GM12892 (cell line): Measurements from ENCODE around the gene WDR5.

Experiments
- POLR2A ChIP-seq: IDR thresholded peaks from 2 replicates; pipeline ENCODE4 v1.6.1; 2011; ENCODE audit warnings: low read depth, low read length, control low read depth
- POLR2AphosphoS5 ChIP-seq: IDR thresholded peaks from 2 replicates; pipeline ENCODE4 v1.6.1; 2011; ENCODE audit warnings: low read depth, low read length, control low read depth
- TAF1 ChIP-seq: IDR thresholded peaks from 2 replicates; pipeline ENCODE4 v1.6.1; 2011; ENCODE audit warnings: low read depth, mild to moderate bottlenecking, control low read depth, low read length, borderline replicate concordance

GRCh38 chr9:134190232-134191121 is 54.6 kb downstream of the WDR5 start:
- TF ChIP-seq POLR2AphosphoS5 (no peak), POLR2A (no peak), TAF1 (no peak)
